Measurements from ENCODE around the gene COX7A2. TPM values are rescaled to one million over a fixed set of nuclear protein-coding genes. Genes with fewer than 3 reads are reported as not detected.

The COX7A2 gene, protein sequence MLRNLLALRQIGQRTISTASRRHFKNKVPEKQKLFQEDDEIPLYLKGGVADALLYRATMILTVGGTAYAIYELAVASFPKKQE
- total RNA-seq: 280 TPM

DNA sequence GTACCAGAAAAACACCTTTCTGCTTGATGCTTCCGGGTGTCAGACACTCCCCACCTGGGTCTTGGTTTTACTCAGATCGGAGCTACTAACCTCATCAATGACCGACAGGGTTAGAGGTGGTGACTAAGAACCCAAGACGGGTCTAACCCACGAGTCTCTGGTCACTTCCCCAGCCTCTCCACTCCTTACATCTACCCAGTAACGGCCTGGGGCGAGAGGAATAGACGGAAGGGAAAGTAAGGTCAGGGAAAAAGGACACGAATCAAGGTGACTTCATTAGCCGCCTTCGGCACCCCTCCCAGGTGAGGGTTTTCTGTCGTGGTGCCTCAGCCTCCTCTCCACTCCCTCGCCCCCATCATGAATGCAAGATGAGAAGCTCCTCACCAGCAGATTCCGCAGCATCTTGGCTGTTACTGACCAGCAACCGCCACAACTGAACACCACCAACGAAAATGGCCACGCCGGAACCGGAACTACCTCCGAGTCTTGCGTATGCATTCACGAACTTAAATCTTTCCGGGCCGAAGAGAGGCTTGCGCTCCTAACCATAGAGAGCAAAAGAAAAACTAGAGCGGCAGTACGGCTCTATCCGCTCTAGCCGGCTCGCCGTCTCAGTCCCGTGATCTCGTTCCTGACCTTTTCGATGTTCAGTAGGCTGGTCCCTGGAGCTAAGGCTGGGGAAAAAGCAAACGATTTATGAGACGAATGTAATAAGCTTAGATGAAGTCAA lies at the start of gene COX7A2:
Gene COX7A2, minus strand, starts transcription at position 469 of the 730 bp plus-strand sequence. Its CDS starts 67 bp downstream, at position 402.
- Histone ChIP-seq H3K9me3 (ENCODE audit: control insufficient read depth in 3 of 3, low read length in 3 of 3) (no peaks in the 10 kb centered on the region), H3K9ac (ENCODE audit: low read depth in 1 of 3, low read length in 3 of 3) (peak within 1 kb of the TSS; percentile 86 to 95 (median 94)), H3K27me3 (ENCODE audit: control insufficient read depth in 3 of 3, insufficient read depth in 3 of 3, low read length in 3 of 3) (no peaks in the 10 kb centered on the region), H3K27ac (ENCODE audit: low read depth, low read length) (peak within 1 kb of the TSS; percentile 88), H3K4me1 (ENCODE audit: control insufficient read depth in 3 of 3, insufficient read depth in 3 of 3, low read length in 3 of 3) (peaks cover 3 to 11% (median 4%) of the 10 kb centered on the region in 3 donors), H3K4me3 (ENCODE audit: low read length in 3 of 3) (peak within 1 kb of the TSS; percentile 80 to 99 (median 97)), H3K36me3 (ENCODE audit: control insufficient read depth in 3 of 3, insufficient read depth in 3 of 3, low read length in 3 of 3) (peaks cover 12 to 15% (median 14%) of the 10 kb centered on the region in 3 donors)

GRCh38 chr6:75292555-75292954 lies 49.0 kb upstream of the COX7A2 start:
- Histone ChIP-seq H3K9ac (ENCODE audit: low read depth in 1 of 3, low read length in 3 of 3) (no peak overlapping the region), H3K27ac (ENCODE audit: low read depth, low read length) (no peak overlapping the region), H3K4me1 (ENCODE audit: control insufficient read depth in 3 of 3, insufficient read depth in 3 of 3, low read length in 3 of 3) (peaks cover 0 to 10% (median 3%) of the 10 kb centered on the region in 3 donors), H3K9me3 (ENCODE audit: control insufficient read depth in 3 of 3, low read length in 3 of 3) (no peaks in the 10 kb centered on the region), H3K27me3 (ENCODE audit: control insufficient read depth in 3 of 3, insufficient read depth in 3 of 3, low read length in 3 of 3) (no peaks in the 10 kb centered on the region), H3K36me3 (ENCODE audit: control insufficient read depth in 3 of 3, insufficient read depth in 3 of 3, low read length in 3 of 3) (peaks cover 0 to 4% (median 0%) of the 10 kb centered on the region in 3 donors), H3K4me3 (ENCODE audit: low read length in 3 of 3) (no peak overlapping the region)

DNA sequence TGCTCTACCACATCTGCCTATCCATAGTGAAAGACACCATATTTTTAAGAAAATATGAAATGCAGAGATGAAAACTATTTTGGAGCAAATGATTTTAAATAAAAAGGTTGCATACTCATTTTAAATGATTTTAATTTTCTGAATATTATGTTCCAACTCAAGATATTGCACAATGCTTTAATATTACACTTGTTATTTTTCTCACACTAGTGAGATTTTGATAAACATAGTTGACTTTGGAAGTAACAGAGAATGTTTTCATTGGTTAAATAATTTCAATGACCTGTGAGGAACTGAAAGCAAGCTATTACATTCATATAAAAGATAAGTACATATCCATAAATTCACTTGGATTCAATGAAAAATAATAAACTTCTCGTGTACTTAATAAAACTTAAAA lies 48.1 kb upstream of the COX7A2 start:
- H3K36me3 ChIP-seq (ENCODE audit: control insufficient read depth in 3 of 3, insufficient read depth in 3 of 3, low read length in 3 of 3): peaks cover 0 to 4% (median 0%) of the 10 kb centered on the region in 3 donors
- no peak overlapping the region for H3K27ac ChIP-seq (ENCODE audit: low read depth, low read length)
- H3K4me1 ChIP-seq (ENCODE audit: control insufficient read depth in 3 of 3, insufficient read depth in 3 of 3, low read length in 3 of 3): peaks cover 0 to 10% (median 3%) of the 10 kb centered on the region in 3 donors
- H3K9me3 ChIP-seq (ENCODE audit: control insufficient read depth in 3 of 3, low read length in 3 of 3): no peaks in the 10 kb centered on the region
- no peaks in the 10 kb centered on the region for H3K27me3 ChIP-seq (ENCODE audit: control insufficient read depth in 3 of 3, insufficient read depth in 3 of 3, low read length in 3 of 3)
- H3K9ac ChIP-seq (ENCODE audit: low read depth in 1 of 3, low read length in 3 of 3): no peak overlapping the region
- no peak overlapping the region for H3K4me3 ChIP-seq (ENCODE audit: low read length in 3 of 3)

DNA sequence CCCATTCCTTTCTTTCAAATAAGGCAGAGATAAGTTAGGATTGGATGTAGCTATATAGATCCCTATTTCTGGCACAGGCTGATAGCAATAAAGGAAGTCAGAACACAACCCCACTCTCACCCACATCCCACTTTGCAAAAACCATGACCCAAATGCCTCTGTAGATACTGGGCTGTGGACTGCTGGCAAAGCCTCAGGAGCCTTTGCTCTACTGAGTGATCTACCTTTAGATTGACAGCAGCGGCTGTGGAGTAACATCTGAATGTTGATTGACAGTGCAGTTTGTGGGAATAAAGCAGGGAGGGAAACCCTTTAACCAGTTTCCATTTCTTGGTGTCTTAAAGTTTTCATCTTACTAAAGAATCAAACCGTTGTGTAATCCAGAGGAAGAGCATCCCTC lies 47.7 kb upstream of the COX7A2 start:
- peaks cover 0 to 10% (median 3%) of the 10 kb centered on the region in 3 donors for H3K4me1 ChIP-seq (ENCODE audit: control insufficient read depth in 3 of 3, insufficient read depth in 3 of 3, low read length in 3 of 3)
- H3K4me3 ChIP-seq (ENCODE audit: low read length in 3 of 3): no peak overlapping the region
- H3K9me3 ChIP-seq (ENCODE audit: control insufficient read depth in 3 of 3, low read length in 3 of 3): no peaks in the 10 kb centered on the region
- no peaks in the 10 kb centered on the region for H3K27me3 ChIP-seq (ENCODE audit: control insufficient read depth in 3 of 3, insufficient read depth in 3 of 3, low read length in 3 of 3)
- H3K27ac ChIP-seq (ENCODE audit: low read depth, low read length): peak overlapping the region; percentile 11
- H3K9ac ChIP-seq (ENCODE audit: low read depth in 1 of 3, low read length in 3 of 3): no peak overlapping the region
- peaks cover 0 to 4% (median 0%) of the 10 kb centered on the region in 3 donors for H3K36me3 ChIP-seq (ENCODE audit: control insufficient read depth in 3 of 3, insufficient read depth in 3 of 3, low read length in 3 of 3)

DNA sequence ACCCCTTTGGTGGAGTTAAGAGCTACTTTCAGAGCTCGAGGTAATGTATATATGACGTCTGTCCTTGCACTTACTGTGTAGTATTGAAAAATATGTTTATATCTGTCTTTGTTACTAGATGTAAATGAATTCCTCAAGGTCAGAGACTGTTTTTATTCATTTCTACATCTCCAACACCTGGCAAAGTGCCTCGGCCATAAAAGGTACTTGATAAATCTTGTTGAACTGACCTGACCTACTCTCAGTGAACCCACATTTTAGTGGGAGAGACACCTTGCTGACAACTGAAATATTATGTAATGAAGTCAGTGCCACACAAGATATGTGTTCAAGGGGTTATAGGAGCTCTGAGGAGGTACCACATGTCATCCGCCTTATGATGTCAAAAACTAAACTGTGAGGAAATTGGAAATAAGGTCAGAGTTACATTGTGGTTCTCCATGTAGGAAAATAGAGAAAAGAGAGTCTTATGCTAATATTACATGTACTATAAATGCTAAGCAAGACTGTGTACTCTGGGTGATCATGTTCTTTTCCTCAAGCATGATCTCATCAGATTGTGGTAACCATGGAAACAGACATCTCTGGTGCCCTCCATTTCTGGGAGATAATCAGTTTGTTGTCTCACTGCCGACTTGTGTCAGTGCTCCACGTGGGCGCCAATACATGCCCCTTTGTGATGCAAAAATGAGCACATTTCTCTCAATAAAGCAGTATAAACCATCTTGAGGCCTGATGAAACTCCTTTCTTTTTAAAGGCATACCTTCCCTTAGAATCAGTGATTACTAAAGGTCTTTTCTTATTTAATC lies 46.7 kb upstream of the COX7A2 start:
- Histone ChIP-seq H3K9me3 (ENCODE audit: control insufficient read depth in 3 of 3, low read length in 3 of 3) (no peaks in the 10 kb centered on the region), H3K4me3 (ENCODE audit: low read length in 3 of 3) (no peak overlapping the region), H3K4me1 (ENCODE audit: control insufficient read depth in 3 of 3, insufficient read depth in 3 of 3, low read length in 3 of 3) (peaks cover 0 to 10% (median 6%) of the 10 kb centered on the region in 3 donors), H3K27me3 (ENCODE audit: control insufficient read depth in 3 of 3, insufficient read depth in 3 of 3, low read length in 3 of 3) (no peaks in the 10 kb centered on the region), H3K9ac (ENCODE audit: low read depth in 1 of 3, low read length in 3 of 3) (no peak overlapping the region), H3K27ac (ENCODE audit: low read depth, low read length) (peak overlapping the region; percentile 11), H3K36me3 (ENCODE audit: control insufficient read depth in 3 of 3, insufficient read depth in 3 of 3, low read length in 3 of 3) (peaks cover 0 to 4% (median 0%) of the 10 kb centered on the region in 3 donors)

GRCh38 chr6:75288023-75288422 lies 44.4 kb upstream of the COX7A2 start:
- no peak overlapping the region for H3K9ac ChIP-seq (ENCODE audit: low read depth in 1 of 3, low read length in 3 of 3)
- no peaks in the 10 kb centered on the region for H3K9me3 ChIP-seq (ENCODE audit: control insufficient read depth in 3 of 3, low read length in 3 of 3)
- no peaks in the 10 kb centered on the region for H3K27me3 ChIP-seq (ENCODE audit: control insufficient read depth in 3 of 3, insufficient read depth in 3 of 3, low read length in 3 of 3)
- peaks cover 7 to 14% (median 10%) of the 10 kb centered on the region in 3 donors for H3K4me1 ChIP-seq (ENCODE audit: control insufficient read depth in 3 of 3, insufficient read depth in 3 of 3, low read length in 3 of 3)
- H3K4me3 ChIP-seq (ENCODE audit: low read length in 3 of 3): no peak overlapping the region
- no peak overlapping the region for H3K27ac ChIP-seq (ENCODE audit: low read depth, low read length)
- peaks cover 0 to 5% (median 4%) of the 10 kb centered on the region in 3 donors for H3K36me3 ChIP-seq (ENCODE audit: control insufficient read depth in 3 of 3, insufficient read depth in 3 of 3, low read length in 3 of 3)

DNA sequence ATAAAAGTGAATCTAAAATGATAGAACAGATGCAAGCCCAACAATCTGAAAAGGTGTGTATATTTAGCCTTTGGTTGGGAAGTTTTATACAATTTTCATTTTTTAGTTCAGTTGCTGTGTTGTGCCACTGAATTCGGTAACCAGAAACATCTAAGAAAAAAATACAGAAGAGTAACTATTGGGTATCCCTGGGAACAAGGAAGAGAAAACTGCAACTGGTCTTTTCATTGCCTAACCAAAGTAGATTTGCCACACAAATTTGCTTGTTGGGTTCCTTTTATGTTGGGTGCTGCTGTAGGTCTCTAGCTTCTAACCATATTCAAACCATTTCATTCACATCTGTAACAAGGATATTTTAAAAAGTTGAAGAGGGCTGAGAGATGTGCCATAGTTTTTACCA lies 43.8 kb upstream of the COX7A2 start:
- H3K9ac ChIP-seq (ENCODE audit: low read depth in 1 of 3, low read length in 3 of 3): no peak overlapping the region
- H3K27ac ChIP-seq (ENCODE audit: low read depth, low read length): no peak overlapping the region
- H3K4me1 ChIP-seq (ENCODE audit: control insufficient read depth in 3 of 3, insufficient read depth in 3 of 3, low read length in 3 of 3): peaks cover 12 to 18% (median 13%) of the 10 kb centered on the region in 3 donors
- no peaks in the 10 kb centered on the region for H3K27me3 ChIP-seq (ENCODE audit: control insufficient read depth in 3 of 3, insufficient read depth in 3 of 3, low read length in 3 of 3)
- peaks cover 0 to 5% (median 4%) of the 10 kb centered on the region in 3 donors for H3K36me3 ChIP-seq (ENCODE audit: control insufficient read depth in 3 of 3, insufficient read depth in 3 of 3, low read length in 3 of 3)
- no peaks in the 10 kb centered on the region for H3K9me3 ChIP-seq (ENCODE audit: control insufficient read depth in 3 of 3, low read length in 3 of 3)
- no peak overlapping the region for H3K4me3 ChIP-seq (ENCODE audit: low read length in 3 of 3)

DNA sequence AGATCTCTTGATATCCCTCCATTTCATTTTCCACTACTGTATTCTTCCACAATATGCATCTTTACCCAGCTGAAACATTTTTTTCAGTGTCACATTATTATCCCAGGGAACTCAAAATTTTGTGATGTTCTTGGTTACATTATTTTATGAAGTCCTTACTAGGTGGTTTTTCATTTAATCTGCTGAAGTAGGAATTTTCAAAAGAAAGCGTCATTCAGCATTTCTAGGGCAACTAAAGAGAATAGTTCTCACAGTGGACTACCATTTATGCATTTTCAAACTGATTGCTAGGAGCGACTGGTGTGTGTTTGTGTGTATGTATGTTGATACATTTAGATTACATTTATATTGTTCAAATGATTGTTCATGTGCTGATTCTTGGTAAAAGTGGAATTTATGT lies 43.4 kb upstream of the COX7A2 start:
- H3K27me3 ChIP-seq (ENCODE audit: control insufficient read depth in 3 of 3, insufficient read depth in 3 of 3, low read length in 3 of 3): no peaks in the 10 kb centered on the region
- H3K9ac ChIP-seq (ENCODE audit: low read depth in 1 of 3, low read length in 3 of 3): no peak overlapping the region
- no peak overlapping the region for H3K27ac ChIP-seq (ENCODE audit: low read depth, low read length)
- H3K36me3 ChIP-seq (ENCODE audit: control insufficient read depth in 3 of 3, insufficient read depth in 3 of 3, low read length in 3 of 3): peaks cover 0 to 5% (median 4%) of the 10 kb centered on the region in 3 donors
- H3K9me3 ChIP-seq (ENCODE audit: control insufficient read depth in 3 of 3, low read length in 3 of 3): no peaks in the 10 kb centered on the region
- peaks cover 12 to 18% (median 13%) of the 10 kb centered on the region in 3 donors for H3K4me1 ChIP-seq (ENCODE audit: control insufficient read depth in 3 of 3, insufficient read depth in 3 of 3, low read length in 3 of 3)
- H3K4me3 ChIP-seq (ENCODE audit: low read length in 3 of 3): no peak overlapping the region

DNA sequence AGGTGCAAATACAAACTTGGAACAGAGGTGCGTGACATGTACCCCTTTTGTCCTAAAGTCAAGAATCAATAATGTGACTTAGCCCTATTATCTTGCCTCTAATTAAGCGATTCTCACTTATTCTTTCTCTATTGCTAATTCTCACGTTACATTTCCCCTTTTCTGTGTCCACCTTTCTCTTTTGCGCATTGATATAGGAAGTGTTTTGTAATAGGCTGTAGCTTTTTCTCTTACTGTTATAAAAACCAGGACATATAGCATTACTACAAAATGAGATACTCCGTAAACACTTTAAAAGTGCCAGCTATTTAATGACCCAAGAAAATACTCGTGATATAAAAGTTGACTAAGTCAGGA lies 41.7 kb upstream of the COX7A2 start:
- peaks cover 5 to 21% (median 15%) of the 10 kb centered on the region in 3 donors for H3K4me1 ChIP-seq (ENCODE audit: control insufficient read depth in 3 of 3, insufficient read depth in 3 of 3, low read length in 3 of 3)

More for the DNA sequence above, 41.7 kb upstream of the COX7A2 start:
- H3K27ac ChIP-seq (ENCODE audit: low read depth, low read length): peak overlapping the region; percentile 88
- no peaks in the 10 kb centered on the region for H3K9me3 ChIP-seq (ENCODE audit: control insufficient read depth in 3 of 3, low read length in 3 of 3)
- peak overlapping the region; percentile 82 to 96 (median 96) for H3K4me3 ChIP-seq (ENCODE audit: low read length in 3 of 3)
- peak overlapping the region; percentile 77 to 81 (median 81) for H3K9ac ChIP-seq (ENCODE audit: low read depth in 1 of 3, low read length in 3 of 3)
- peaks cover 0 to 5% (median 0%) of the 10 kb centered on the region in 3 donors for H3K36me3 ChIP-seq (ENCODE audit: control insufficient read depth in 3 of 3, insufficient read depth in 3 of 3, low read length in 3 of 3)
- no peaks in the 10 kb centered on the region for H3K27me3 ChIP-seq (ENCODE audit: control insufficient read depth in 3 of 3, insufficient read depth in 3 of 3, low read length in 3 of 3)

Data from skeletal muscle tissue (tissue), 4 donors.